ENCODE results near the gene OR2T8.

OR2T8 gene, protein sequence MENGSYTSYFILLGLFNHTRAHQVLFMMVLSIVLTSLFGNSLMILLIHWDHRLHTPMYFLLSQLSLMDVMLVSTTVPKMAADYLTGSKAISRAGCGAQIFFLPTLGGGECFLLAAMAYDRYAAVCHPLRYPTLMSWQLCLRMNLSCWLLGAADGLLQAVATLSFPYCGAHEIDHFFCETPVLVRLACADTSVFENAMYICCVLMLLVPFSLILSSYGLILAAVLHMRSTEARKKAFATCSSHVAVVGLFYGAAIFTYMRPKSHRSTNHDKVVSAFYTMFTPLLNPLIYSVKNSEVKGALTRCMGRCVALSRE

DNA sequence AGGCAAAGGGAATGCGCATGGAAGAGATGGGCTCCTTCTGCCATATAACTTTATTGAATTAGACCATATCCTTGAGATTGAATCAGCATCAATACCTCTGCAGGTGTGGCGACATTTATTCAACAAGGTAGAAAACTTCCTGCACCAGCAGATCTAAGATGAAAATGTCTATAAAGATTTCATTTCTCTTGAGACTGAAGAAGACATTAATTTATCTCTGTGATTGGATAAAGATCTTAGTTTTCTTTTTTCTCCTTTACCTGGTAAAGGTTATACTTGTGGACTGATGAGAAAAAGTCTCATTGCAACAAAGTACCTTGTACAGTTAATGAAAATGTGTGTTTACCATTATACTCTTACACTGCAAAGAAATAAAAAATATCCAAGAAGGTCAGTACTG lies at the start of gene OR2T8:
TSS of gene OR2T8 (plus strand) at position 301 of the 400 bp plus-strand sequence. CDS start 766 bp downstream, outside the sequence.
- FAIRE-seq, result no peak
- no peak for DNase-seq (ENCODE audit: insufficient read length, low spot score)

DNA sequence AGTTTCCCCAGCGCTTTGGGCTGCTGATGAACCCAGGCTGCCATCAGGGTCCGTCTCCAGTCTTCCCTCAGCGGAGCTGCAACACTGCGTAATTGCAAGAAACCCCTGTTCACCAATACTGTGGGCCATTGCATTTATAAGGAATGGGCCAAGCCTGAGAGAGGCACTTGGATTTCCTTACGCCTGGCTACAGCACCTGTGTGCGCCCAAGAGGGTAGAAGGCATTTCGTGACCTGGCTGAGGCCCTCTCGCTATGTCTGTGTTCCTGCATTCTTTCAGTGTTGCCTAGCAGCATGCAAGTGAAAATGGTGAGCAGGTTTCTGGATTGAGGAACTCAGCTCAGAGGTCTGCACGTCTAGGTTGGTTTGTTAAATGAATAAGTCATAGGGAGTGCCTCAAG lies 36.7 kb upstream of the OR2T8 start:
- FAIRE-seq, result no peak
- no peak for DNase-seq (ENCODE audit: insufficient read length, low spot score)

DNA sequence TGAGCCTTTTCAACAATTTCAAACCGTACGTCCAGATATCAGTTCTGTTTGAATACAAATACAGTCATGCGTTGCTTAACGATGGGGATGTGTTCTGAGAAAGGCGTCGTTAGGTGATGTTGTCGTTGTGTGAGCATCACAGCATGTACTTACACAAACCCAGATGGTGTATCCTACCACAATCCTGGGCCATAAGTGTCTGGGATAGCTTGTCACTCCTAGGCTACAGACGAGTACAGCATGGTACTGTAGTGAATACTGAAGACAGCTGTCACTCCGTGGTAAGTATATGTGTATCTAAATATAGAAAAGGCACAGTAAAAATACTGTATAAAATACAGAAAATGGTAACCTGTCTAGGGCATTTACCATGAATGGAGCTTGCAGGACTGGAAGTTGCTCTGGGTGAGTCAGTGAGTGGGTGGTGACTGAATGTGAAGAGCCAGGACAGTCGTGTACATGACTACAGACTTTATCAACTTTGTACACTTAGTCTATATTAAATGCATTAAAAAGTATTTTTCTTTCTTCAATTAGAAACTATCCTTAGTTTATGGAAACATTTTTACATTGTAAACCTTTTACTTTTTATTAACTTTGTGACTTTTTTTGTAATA lies 35.1 kb upstream of the OR2T8 start:
- peak; percentile 79 for FAIRE-seq
- no peak for DNase-seq (ENCODE audit: insufficient read length, low spot score)

DNA sequence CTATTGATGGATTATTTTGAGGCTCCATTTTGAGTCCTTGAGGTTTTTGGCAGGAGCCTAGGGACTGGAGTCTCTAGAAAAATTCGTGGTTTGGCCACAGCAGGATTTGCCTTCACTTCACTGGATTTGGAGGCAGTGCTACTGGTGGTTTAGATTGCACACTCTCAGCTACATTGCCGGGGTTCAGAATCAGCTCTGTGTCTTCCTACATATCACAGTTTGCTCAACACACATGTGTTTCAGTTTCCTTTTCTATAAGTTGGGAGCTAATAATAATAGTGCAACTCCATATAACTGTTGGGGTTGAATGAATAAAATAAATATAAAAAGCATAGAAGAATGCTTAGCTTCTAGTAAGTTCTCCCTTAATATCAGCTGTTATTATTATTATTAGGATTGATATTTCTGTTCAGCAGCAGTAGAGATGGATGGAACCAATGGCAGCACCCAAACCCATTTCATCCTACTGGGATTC lies 24.9 kb upstream of the OR2T8 start, which contains the start of gene OR2W3:
TSS of gene OR2W3 (plus strand) at position 425 of the 475 bp plus-strand sequence. CDS start at position 425, 0 bp downstream.
- FAIRE-seq, result no peak
- no peak for DNase-seq (ENCODE audit: insufficient read length, low spot score)

DNA sequence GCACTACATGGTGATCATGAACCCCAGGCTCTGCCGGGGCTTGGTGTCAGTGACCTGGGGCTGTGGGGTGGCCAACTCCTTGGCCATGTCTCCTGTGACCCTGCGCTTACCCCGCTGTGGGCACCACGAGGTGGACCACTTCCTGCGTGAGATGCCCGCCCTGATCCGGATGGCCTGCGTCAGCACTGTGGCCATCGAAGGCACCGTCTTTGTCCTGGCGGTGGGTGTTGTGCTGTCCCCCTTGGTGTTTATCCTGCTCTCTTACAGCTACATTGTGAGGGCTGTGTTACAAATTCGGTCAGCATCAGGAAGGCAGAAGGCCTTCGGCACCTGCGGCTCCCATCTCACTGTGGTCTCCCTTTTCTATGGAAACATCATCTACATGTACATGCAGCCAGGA lies 24.1 kb upstream of the OR2T8 start:
- DNase-seq (ENCODE audit: insufficient read length, low spot score), result no peak
- no peak for FAIRE-seq

DNA sequence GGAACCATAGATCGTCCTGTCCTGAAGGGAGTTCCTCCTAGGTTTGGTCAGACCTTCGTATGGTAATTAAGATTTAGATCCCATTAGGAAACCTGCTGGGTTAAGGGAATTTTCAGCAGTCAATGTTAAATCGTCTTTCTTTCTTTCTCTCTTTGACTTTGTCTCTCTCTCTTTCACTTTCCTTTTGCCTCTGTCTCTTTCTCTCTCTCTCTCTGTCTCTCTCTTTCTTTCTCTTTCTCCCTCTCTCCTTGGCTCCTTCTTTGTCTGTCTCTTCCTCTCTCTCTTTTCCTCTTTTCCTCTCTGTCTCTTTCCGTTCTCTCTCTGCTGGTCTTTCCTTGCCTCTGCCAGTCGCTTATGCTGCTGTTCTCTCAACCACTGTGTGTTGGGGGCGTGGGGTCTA lies 15.9 kb upstream of the OR2T8 start:
- FAIRE-seq (no peak), DNase-seq (ENCODE audit: insufficient read length, low spot score) (no peak)

DNA sequence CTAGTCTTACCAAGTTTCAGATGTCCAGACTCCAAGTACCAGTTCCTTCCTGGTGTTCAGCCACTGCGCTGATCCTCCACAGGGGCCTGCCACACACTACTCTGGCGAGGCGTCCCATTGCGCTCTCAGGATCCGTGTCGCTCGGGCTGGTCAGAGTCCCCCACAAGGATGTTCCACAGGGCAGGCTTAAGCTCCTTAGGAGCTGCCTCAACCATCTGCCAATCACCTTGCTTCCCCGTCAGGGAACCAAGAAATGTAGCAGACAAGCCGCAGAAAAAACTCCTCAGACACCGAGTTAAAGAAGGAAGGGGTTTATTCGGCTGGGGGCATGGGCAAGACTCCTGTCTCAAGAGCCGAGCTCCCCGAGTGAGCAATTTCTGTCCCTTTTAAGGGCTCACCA lies 14.9 kb upstream of the OR2T8 start:
- DNase-seq (ENCODE audit: insufficient read length, low spot score) (no peak), FAIRE-seq (no peak)

DNA sequence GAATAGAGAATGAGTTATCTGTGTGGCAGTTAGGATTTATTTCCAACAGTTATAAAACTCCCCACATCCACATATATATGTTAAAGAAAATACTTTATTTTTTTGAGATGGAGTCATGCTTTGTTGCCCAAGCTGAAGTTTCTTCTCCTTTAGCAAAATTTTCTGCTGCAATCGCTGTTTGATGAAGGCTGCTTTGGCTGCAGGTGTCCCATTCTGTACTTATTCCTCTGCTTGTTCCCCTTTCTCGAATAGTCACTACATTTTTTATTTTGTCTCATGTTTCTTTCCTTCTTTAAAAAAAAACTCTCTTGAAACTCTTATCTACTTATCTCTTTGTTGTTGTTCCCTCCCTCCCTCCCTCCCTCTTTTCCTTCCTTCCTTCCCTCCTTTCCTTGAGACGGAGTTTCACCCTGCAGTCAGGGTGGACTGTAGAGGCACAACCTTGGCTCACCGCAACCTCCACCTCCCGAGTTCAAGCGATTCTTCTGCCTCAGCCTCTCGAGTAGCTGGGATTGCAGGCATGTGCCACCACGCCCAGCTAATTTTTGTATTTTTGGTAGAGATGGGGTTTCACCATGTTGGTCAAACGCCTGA lies 14.0 kb upstream of the OR2T8 start:
- DNase-seq (ENCODE audit: insufficient read length, low spot score), result no peak
- FAIRE-seq, result no peak

DNA sequence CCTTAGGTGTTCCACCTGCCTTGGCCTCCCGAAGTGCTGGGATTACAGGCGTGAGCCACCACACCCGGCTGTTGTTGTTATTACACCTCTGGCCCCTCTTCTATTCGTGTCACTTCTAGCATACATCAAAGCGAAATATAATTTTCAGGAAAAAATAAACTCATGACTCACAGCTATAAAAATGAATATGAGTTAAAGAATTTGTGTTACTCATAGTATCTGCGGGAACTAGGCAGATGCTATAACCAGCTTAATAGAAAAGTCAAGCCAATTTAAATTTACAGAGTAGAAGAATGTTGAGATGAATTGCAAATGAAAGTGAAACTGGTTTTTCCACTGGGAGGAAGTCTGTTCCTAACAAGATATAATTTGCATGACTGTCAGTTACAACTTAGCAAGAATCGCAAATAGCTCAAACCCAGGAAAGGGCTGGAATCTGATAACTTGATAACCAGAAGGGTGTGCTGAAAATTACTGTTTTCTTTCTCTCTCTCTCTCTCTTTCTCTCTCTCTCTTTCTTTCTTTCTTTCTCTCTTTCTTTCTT lies 13.5 kb upstream of the OR2T8 start:
- peak; percentile 78 for DNase-seq (ENCODE audit: insufficient read length, low spot score)
- FAIRE-seq, result peak; percentile 46

DNA sequence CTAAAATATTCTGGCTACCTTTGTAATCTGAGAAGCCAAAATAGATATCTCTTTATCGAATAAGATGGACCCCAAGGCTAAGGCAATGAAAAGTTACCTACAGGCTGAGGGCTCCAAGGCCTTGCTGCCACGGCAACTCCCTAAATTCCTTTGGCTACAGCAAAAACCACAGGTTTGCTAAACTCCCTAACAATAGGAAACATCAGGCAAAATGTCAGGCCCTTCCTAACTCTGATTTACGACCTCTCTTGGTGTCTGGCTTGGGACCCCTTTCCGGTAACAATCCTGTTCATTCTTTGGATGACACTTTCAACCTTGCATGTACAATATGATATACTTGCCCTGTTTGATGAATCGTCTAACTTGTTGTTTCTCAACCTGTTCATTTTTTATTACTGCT lies 11.3 kb upstream of the OR2T8 start:
- DNase-seq (ENCODE audit: insufficient read length, low spot score), result no peak
- peak; percentile 31 for FAIRE-seq

DNA sequence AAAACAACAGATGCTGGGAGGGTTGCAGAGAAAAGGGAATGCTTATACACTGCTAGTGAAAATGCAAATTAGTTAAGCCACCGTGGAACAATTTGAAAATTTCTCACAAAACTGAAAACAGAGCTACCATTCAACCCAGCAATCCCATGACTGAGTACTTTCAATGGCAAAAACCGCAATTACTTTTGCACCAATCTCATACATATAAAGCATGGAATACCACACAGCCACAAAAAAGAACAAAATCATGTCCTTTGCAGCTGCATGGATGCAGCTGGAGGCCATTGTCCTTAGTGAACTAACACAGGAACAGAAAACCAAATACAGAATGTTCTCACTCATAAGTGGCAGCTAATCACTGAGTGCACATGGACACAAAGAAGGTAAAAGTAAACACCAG lies 6.3 kb upstream of the OR2T8 start:
- FAIRE-seq (no peak), DNase-seq (ENCODE audit: insufficient read length, low spot score) (no peak)

DNA sequence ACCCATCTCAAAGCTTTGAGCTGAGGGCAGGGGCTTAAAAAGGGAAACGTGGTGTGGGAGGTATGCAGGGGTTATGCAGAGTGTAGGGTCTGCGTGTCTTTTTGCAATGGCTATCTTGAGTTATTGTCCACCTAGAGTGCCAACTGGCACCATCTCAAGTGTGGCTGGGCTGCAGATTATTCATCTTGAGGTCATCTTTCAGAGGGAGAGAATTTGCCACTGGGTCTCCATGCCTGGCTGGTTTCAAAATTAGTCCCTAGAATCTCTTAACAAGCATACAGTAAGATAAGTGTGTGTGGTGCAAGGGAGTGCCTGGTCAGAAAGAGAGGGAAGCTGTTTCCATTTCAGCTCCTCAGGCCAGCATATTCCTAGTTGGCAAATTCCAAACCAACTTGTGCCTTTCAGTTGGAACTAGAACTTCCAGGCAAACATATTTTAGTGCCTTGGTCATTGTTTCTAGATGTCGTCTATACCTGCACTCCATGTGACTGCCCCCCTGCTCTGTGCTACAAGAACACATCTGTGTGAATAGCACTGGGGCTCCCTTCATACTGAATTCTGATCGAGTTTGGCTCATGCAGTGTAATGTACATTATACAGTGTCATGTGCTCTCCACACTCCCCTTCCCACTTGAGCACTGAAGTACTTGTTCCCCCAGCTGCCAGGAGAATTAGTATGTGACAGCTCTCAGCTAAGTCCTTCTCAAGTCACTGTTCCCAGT lies 5.0 kb upstream of the OR2T8 start:
- FAIRE-seq, result peak; percentile 38
- DNase-seq (ENCODE audit: insufficient read length, low spot score), result peak; percentile 25

DNA sequence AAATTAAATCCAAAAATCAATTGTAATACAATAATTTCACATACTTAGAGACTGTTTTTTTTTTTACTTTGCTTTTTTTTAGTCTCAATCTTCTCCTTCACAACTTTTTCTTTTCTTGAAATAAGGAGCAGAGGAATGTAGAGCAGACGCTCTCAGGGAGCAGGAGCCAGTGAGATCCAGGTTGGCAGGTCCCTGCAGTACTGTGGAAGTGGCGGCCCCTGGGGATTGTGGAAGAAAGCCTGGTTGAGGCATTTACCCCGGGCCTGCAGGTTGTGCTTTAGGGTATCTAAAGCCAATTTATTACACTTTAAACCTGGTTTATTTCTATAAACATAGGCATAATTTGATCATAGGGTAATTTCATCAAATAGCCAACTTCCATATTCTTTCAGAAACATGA lies 3.9 kb downstream of the OR2T8 start:
- no peak for DNase-seq (ENCODE audit: insufficient read length, low spot score)

DNA sequence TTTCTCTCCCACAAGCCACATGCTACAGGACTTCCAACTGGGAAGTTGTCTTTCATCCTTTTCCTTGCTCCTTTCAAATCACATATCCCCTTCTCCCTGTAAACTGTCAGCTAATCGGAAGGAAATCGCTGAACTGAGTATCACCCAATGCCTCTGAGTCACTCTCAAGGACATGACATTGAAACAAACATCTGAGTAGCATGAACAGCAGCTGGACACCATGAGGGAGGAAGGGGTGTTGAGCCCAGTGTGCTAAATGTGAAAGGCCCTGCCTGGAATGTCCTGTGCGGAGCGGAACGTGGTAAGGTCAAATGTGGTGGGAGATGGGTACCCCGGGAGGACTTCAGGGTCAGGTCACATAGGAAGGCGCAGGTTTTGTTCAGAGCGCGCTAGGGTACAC lies 4.8 kb downstream of the OR2T8 start, which contains the start of gene OR2AJ1:
TSS of gene OR2AJ1 (plus strand) at position 22 of the 400 bp plus-strand sequence. CDS start 8,880 bp downstream, outside the sequence.
- DNase-seq (ENCODE audit: insufficient read length, low spot score), result no peak
- no peak for FAIRE-seq

More for the DNA sequence above, 3.9 kb downstream of the OR2T8 start:
- FAIRE-seq, result no peak

DNA sequence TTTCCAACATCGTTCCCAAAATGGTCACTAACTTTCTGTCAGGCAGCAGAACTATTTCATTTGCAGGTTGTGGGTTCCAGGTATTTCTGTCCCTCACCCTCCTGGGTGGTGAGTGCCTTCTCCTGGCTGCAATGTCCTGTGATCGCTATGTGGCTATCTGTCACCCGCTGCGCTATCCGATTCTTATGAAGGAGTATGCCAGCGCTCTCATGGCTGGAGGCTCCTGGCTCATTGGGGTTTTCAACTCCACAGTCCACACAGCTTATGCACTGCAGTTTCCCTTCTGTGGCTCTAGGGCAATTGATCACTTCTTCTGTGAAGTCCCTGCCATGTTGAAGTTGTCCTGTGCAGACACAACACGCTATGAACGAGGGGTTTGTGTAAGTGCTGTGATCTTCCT lies 13.9 kb downstream of the OR2T8 start:
- FAIRE-seq, result no peak
- no peak for DNase-seq (ENCODE audit: insufficient read length, low spot score)

DNA sequence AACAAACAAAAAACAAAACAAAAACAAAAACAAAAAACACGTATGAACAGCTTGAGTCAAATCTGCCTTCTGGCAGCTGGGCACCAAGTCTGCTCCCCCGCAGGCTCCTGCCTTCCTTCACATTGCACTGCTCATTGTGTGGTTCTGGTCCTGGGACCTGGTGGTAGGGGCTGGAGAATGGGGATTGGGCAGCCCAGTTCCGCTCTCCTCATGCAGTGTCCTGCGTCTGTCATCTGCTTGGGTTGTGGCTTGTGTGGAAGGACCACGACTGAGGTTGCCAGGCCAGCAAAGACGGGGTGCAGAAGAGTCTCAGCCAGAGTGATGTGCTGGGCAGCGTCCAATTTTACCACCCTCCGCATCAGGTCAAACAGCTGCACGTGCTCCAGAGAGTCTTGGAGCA lies 15.7 kb downstream of the OR2T8 start:
- DNase-seq (ENCODE audit: insufficient read length, low spot score), result no peak
- FAIRE-seq, result no peak

DNA sequence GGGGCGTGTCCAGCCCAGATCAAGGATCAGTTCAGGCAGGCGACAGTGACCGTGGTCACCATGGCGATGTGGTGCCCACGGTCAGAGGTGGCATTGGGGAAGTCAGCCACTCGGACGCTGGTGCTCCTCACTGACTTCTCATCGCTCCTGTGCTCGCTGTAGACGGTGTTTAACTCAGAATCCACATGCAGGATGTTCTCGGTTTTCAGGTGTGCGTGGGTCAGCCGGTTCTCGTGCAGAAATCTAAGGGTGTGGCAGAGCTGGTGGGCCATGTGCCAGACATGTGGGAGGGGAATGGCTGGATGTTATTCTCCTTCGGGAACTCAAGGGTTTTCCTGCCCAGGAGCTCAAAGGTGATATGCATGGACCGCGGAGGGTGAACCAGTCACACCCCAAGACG lies 16.4 kb downstream of the OR2T8 start:
- DNase-seq (ENCODE audit: insufficient read length, low spot score) (no peak), FAIRE-seq (no peak)

DNA sequence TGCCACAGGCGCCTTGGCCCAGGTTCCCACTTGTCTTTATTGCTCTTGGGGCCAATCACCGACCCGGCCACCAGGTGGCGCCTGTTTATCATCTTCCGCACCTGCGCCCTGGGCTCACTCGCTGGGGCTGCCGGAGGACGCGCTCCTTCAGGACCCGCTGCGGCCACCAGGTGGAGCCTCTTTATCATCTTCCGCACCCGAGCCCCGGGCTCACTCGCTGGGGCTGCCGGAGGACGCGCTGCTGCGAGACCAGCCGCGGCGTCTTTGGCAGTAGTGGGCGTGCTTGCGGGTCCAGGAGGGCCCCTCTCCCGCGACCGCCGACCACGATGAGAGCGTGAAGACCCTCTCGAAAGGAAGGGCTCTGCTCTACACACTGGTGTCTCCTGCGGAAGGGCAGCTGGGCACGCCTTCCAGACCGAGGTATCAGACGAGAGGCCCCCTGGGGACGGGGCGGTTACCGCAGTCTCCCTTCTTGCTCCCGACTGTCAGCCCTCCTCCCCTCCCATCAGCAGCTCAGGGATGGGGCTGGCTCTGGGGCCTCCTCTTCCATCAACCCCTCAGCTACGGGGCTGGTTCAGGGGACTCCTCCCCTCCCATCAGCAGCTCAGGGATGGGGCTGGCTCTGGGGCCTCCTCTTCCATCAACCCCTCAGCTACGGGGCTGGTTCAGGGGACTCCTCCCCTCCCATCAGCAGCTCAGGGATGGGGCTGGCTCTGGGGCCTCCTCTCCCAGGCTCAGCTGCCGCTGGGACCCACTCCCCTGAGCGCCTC lies 17.1 kb downstream of the OR2T8 start:
- FAIRE-seq, result peak; percentile 94
- DNase-seq (ENCODE audit: insufficient read length, low spot score), result peak; percentile 60

DNA sequence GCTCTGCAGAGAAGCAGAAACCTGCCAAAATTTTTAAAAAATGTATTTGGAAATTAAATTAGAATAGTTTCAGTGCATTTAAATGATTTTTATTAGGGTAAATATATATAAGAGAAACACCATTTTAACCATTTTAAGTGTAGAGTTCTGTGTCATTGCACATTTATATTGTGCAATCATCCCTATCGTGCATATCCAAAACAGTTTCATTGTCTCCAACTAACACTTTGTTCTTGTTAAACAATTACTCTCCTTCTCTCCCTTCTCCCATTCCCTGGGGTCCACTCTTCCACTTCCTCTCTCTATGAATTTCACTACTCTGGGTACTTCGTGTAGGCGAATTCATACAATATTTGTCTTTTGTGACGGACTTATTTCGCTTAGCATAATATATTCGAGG lies 22.6 kb downstream of the OR2T8 start:
- FAIRE-seq (no peak), DNase-seq (ENCODE audit: insufficient read length, low spot score) (no peak)

DNA sequence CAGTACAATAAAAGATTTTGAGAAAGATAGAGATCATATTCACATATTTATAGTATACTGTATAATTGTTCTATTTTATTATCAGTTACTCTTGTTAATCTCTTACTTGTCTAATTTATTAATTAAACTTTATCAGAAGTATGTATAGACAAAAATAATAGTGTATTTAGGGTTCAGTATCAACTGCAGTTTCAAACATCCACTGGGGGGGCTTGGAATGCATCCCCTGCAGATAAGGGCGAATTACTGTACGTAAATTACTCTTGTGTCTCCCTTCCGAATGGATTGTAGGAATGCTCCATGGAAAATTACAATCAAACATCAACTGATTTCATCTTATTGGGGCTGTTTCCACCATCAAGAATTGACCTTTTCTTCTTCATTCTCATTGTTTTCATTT lies 28.5 kb downstream of the OR2T8 start, which contains the start of gene OR2L8:
TSS of gene OR2L8 (plus strand) at position 301 of the 400 bp plus-strand sequence. CDS start at position 301, 0 bp downstream.
- FAIRE-seq (no peak), DNase-seq (ENCODE audit: insufficient read length, low spot score) (no peak)
